Transverse colon (tissue), 4 donors: ENCODE data around the gene ZNF559.

ENCODE experiments used
- EP300 ChIP-seq: sonication (generic); formaldehyde crosslinking; IDR thresholded peaks from one replicate; pipeline ENCODE4 v1.6.1; 2017; ENCODE audit warnings: antibody characterized with exemption, low read depth
- POLR2A ChIP-seq: fragments of 450-650 bp; IDR thresholded peaks from one replicate; pipeline ENCODE4 v1.6.1; 2016; ENCODE audit warnings: antibody characterized with exemption, mild to moderate bottlenecking, moderate library complexity
- POLR2AphosphoS5 ChIP-seq, 3 donors: sonication (generic); formaldehyde crosslinking; IDR thresholded peaks; one replicate each; pipeline ENCODE4 v1.6.1; 2016; ENCODE audit warnings: antibody characterized with exemption in 3 of 3
- TF ChIP-seq, protein P1 (sequence below), 5 experiments: fragments of 200-600 bp in 3 of 5; fragments of 450-650 bp in 2 of 5; sonication (generic) in 3 of 5; IDR thresholded peaks; 1 replicate in 2 of 5; 2 replicates in 3 of 5; pipeline ENCODE4 v1.5.1; 2016 to 2017; ENCODE audit warnings: antibody characterized with exemption in 5 of 5, inconsistent platforms in 3 of 5, mild to moderate bottlenecking in 2 of 5, moderate library complexity in 1 of 5

DNA sequence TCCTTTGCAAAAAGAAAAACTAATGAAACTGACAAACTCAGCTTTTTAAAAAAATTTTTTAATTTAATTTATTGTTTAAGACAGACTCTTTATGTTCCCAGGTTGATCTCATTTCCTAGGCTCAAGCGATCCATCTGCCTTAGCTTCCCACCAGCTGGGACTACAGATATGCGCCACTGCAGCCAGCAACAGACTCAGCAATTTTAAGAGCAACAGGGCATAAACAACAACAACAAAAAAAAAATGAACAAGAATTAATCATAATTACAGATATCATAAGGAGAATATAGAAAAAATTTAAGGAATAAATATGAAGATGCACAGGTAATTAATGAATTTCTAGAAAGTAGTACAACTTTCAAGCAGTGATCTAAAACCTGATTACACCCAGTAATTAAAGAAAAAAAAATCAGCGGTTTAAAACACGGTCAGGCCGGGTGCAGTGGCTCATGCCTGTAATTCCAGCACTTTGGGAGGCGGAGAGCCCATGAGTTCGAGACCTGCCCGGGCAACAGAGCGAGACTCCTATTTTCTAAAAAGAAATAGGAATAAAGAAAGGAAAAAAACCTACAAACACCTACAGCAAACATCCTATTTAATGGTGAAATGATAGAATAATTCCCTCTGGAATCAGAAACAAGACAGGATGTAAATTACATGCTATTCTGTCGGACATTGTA, 15.7 kb upstream of the ZNF559 start:
- no peak for TF ChIP-seq POLR2A
- TF ChIP-seq, protein P1, sequence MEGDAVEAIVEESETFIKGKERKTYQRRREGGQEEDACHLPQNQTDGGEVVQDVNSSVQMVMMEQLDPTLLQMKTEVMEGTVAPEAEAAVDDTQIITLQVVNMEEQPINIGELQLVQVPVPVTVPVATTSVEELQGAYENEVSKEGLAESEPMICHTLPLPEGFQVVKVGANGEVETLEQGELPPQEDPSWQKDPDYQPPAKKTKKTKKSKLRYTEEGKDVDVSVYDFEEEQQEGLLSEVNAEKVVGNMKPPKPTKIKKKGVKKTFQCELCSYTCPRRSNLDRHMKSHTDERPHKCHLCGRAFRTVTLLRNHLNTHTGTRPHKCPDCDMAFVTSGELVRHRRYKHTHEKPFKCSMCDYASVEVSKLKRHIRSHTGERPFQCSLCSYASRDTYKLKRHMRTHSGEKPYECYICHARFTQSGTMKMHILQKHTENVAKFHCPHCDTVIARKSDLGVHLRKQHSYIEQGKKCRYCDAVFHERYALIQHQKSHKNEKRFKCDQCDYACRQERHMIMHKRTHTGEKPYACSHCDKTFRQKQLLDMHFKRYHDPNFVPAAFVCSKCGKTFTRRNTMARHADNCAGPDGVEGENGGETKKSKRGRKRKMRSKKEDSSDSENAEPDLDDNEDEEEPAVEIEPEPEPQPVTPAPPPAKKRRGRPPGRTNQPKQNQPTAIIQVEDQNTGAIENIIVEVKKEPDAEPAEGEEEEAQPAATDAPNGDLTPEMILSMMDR (IDR thresholded peaks at IDR 0.05), result no peak
- TF ChIP-seq POLR2AphosphoS5 (IDR thresholded peaks at IDR 0.05), result no peak
- TF ChIP-seq EP300, result no peak
